Epithelial cell of esophagus (primary cell): ENCODE measurements around the gene DNAH8.
"Not testable (repeated sequence)": the region's sequence is repeated elsewhere in the genome, so short reads cannot be mapped to it uniquely, and the experiment has no call there.

Source experiments
- DNase-seq: peaks from one replicate; pipeline ENCODE4 v3.0.0; 2010; ENCODE audit warnings: low read depth
- H3K4me3 ChIP-seq: 2 replicates; pipeline ENCODE4 v1.5.1; 2011; ENCODE audit warnings: mild to moderate bottlenecking, low read length, control low read depth
- CTCF ChIP-seq: IDR thresholded peaks from 2 replicates; pipeline ENCODE4 v1.5.1; 2011; ENCODE audit warnings: low read depth, mild to moderate bottlenecking, low read length, control low read depth, inconsistent platforms; ENCODE audit not compliant: insufficient read depth; ENCODE audit errors: missing control alignments

Gene DNAH8

DNA sequence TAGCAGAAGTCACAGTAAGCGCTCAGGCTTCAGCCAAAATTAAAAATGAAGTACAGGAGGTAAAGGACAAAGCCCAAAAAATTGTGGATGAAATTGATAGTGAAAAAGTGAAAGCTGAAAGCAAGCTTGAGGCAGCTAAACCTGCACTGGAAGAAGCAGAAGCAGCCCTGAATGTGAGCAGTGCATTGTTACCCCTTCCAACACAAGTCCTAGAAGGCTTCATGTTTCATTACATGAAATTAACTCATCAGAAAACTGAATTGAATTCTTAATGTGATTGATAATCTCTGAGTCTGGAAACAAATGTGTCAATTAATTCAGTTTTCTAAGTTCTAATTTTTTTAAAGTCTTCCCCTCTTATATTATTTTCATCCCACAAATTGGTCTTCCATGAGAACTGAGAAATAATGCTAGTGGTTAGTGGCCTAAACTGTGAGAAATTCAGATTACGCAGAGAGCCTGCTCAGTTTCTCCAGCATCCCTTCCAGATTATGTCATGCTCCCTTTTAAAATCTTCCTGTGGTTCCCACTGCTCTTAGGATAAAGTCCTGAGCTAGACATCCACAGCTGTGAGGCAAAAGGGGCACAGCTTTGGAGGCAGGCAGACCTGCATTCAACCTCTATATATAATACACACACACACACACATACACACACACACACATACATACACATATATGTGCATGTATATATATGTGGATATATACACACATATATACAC, 200.3 kb downstream of the DNAH8 start:
- H3K4me3 ChIP-seq: no peak overlapping the region
- no peak for DNase-seq
- TF ChIP-seq CTCF: no peak

DNA sequence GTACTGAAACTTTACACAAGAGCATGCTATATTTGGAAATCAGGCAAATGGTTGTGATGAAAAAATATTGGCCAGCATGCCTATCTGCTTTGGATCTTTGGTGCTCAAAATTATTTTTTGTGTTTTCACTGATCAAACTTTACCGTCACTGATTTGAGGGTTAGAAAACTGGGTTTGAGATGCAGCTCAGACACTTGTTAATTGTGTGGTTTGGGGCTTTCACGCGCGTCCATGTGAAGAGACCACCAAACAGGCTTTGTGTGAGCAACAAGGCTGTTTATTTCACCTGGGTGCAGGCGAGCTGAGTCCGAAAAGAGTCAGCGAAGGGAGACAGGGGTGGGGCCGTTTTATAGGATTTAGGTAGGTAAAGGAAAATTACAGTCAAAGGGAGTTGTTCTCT, 206.4 kb downstream of the DNAH8 start:
- H3K4me3 ChIP-seq, DNase-seq: not testable (repeated sequence)

DNA sequence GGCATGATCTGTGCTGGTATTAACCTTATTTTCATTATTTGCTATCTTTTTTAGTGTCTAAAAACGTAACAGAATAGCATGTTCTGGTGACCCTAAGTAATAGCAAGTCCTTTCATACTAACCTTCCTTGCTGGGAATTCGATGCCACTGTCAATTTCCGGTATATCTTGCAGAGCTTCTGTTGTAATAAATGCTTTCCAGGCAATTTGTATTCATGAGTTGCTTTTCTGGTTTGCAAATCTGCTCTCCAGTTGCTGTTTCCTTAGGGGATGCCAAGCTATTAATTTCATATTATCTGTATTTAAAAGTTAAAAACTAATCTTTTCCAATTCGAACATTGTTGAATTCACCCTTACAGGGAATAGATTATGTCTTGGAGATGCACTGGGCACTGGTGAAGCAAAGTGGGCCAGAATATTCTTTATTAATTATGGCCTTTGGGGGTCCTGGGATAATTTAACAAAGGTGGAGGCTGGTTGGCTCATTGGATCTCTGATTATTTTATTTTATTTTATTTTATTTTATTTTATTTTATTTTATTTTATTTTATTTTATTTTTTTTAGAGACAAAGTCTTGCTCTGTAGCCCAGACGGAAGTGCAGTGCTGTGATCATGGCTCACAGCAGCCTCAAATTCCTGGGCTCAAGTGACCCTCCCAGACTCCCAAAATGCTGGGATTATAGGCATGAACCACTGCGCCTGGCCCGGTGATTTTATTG, 209.8 kb downstream of the DNAH8 start:
- DNase-seq: no peak
- no peak for TF ChIP-seq CTCF
- no peak overlapping the region for H3K4me3 ChIP-seq

GRCh38 chr6:38929560-38929959, 214.4 kb downstream of the DNAH8 start:
- DNase-seq: no peak
- TF ChIP-seq CTCF: no peak
- H3K4me3 ChIP-seq: no peak overlapping the region

GRCh38 chr6:38933426-38933825, 218.3 kb downstream of the DNAH8 start:
- no peak overlapping the region for H3K4me3 ChIP-seq
- peak; percentile 42 for TF ChIP-seq CTCF
- peak; percentile 42 for DNase-seq

GRCh38 chr6:38935051-38935450, 219.9 kb downstream of the DNAH8 start:
- DNase-seq: no peak
- TF ChIP-seq CTCF: no peak
- H3K4me3 ChIP-seq: no peak overlapping the region

DNA sequence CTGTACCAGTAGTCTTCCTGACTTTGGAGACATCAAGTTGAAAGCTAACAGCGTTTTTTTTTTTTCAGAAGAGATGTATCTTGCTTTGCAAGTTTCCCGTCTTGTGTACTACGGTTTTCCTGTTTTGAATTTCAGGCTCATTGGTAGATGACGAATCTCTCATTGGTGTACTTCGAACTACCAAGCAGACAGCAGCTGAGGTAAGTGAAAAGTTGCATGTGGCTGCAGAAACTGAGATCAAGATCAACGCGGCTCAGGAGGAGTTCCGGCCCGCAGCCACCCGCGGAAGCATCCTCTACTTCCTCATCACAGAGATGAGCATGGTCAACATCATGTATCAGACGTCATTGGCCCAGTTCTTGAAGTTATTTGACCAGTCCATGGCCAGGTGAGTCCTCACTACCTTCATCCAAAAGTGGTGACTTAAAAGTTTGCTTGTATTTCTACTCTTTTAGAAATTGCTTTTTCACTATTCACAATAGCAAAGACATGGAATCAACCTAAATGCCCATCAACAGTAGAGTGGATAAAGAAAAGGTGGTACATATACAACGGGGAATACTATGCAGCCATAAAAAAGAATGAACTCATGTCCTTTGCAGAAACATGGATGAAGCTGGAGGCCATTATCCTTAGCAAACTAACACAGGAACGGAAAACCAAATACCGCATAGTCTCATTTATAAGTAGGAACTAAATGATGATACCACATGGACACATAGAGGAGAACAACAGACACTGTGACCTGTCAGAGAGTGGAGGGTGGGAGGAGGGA, 222.9 kb downstream of the DNAH8 start:
- no peak overlapping the region for H3K4me3 ChIP-seq
- no peak for DNase-seq
- no peak for TF ChIP-seq CTCF
